Heart left ventricle (tissue), 11 donors: Measurements from ENCODE around the gene MKRN2. TPM values are rescaled to one million over a fixed set of nuclear protein-coding genes. Genes with fewer than 3 reads are reported as not detected.

Source experiments
- polyA plus RNA-seq, 2 donors: library from polyadenylated mRNA; stranded (reverse); fragments of 200-250 nt; gene quantifications; one replicate each; pipeline ENCODE4 v1.2.3, GENCODE V29; 2013
- total RNA-seq, 9 donors: library from RNA; depleted of rRNA in 2 of 9; stranded (reverse); fragments of >200 nt in 2 of 9; fragmentation: NEBNext Ultra II Directional in 3 of 9; extraction: Animal tissue kit (Norgen Biotek cat#: 25700) in 3 of 9; gene quantifications; one replicate each; pipeline versions ENCODE4 v1.1.0 to v1.2.4, GENCODE V29; 2016 to 2023
- donor health status: ischemic (EF 13 %, LVEDD 7.1; RV severe dilation, severe dysfunction).
- donor health status: healthy with polysubstance abuse.
- donor health status: DM: no; HTN: yes; CAD: no.
- donor health status: DM: no; HTN: no; CAD: no.
- donor health status: ischemic (EF 25% LVEDD 5.7; RV mildly dilated, moderate dysfunction).
- donor health status: healthy.
- donor health status: DM: yes; HTN: yes; CAD: no.
- donor health status: PGD.
- donor health status: nonischemic (EF 23%, LVEDD 6.1; RV moderate dilation, normal function).

The MKRN2 gene
- total and polyA plus RNA-seq, 11 donors: 23.2 to 42.2 (median 32.9) TPM

Other genes with a start within 250 kb of the MKRN2 start
- gene TSEN2, start 72.6 kb upstream of the MKRN2 start, total RNA-seq: 10 to 100 TPM; 14.3 to 21.6 (median 18.4) TPM
- 10 to 100 TPM; 17.6 to 22.3 TPM for gene TSEN2, start 72.6 kb upstream of the MKRN2 start, polyA plus RNA-seq
- gene MKRN2OS, start 11.6 kb upstream of the MKRN2 start, total RNA-seq: 10 to 100 TPM in 1 of 9 donors, 1 to 10 TPM in 4, under 1 TPM in 1, not detected in 3; 0.42 to 11.4 (median 1.7) TPM
- 1 to 10 TPM in 1 of 2 donors, not detected in 1; 1.1 TPM for gene MKRN2OS, start 11.6 kb upstream of the MKRN2 start, polyA plus RNA-seq
- gene RAF1, start 107.0 kb downstream of the MKRN2 start, total RNA-seq: 100 to 1,000 TPM in 8 of 9 donors, 10 to 100 TPM in 1; 99.2 to 197 (median 135) TPM
- 100 to 1,000 TPM in 1 of 2 donors, 10 to 100 TPM in 1; 62.7 to 159 TPM for gene RAF1, start 107.0 kb downstream of the MKRN2 start, polyA plus RNA-seq
- gene TMEM40, start 202.2 kb downstream of the MKRN2 start, total RNA-seq: 1 to 10 TPM in 7 of 9 donors, under 1 TPM in 1, not detected in 1; 0.95 to 4.2 (median 2.9) TPM
- gene TMEM40, start 202.2 kb downstream of the MKRN2 start, polyA plus RNA-seq: 10 to 100 TPM in 1 of 2 donors, under 1 TPM in 1; 0.82 to 10.5 TPM
- gene CAND2, start 239.6 kb downstream of the MKRN2 start, total RNA-seq: 10 to 100 TPM; 44.6 to 87.5 (median 68.6) TPM
- gene CAND2, start 239.6 kb downstream of the MKRN2 start, polyA plus RNA-seq: 10 to 100 TPM; 11.7 to 36.2 TPM